Measurements from ENCODE around the gene CCDC15.

DNA sequence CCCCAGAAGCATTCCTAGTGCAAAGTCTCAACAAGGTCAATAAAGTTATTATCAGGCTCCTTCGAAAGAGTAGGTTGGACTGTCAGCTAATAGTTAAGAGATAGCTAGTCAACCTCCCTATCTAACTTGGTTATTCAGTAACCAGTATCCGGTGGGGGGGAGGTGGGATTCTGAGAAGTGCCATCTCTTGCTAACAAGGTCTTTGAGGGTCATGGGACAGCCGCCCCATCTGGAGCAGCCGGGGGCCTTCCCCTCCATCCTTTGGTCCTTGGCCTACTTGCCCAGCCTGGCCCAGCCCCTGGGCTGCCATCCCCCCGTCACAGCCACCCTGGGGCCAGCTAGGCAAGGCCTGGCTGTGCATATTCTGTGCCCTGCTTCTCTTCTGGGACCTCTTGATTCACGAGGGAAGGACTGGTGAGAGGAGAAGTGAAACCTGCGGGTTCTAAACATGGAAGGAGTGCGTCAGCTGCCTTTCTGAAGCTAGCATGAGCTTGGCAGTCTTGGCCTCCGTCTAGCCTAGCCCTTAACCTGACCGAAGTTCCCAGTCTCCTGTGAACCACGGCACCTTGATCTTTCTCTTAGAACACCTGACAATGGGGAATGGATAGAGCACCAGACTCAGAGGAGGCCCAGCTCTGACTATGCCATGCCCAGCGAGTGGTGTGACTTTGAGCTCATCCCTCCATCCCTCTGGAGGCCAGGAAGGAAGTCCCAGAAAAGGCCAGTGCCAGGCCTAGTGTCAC lies 118.4 kb downstream of the CCDC15 start:
- TF ChIP-seq EZH2 (IDR thresholded peaks at IDR 0.05; ENCODE audit: low read depth, unreplicated experiment) (no peak), EZH2phosphoT487 (IDR thresholded peaks at IDR 0.05; ENCODE audit: unreplicated experiment) (no peak), POLR2AphosphoS5 (IDR thresholded peaks at IDR 0.05; ENCODE audit: low read depth) (no peak)
- TF ChIP-seq, protein P1, sequence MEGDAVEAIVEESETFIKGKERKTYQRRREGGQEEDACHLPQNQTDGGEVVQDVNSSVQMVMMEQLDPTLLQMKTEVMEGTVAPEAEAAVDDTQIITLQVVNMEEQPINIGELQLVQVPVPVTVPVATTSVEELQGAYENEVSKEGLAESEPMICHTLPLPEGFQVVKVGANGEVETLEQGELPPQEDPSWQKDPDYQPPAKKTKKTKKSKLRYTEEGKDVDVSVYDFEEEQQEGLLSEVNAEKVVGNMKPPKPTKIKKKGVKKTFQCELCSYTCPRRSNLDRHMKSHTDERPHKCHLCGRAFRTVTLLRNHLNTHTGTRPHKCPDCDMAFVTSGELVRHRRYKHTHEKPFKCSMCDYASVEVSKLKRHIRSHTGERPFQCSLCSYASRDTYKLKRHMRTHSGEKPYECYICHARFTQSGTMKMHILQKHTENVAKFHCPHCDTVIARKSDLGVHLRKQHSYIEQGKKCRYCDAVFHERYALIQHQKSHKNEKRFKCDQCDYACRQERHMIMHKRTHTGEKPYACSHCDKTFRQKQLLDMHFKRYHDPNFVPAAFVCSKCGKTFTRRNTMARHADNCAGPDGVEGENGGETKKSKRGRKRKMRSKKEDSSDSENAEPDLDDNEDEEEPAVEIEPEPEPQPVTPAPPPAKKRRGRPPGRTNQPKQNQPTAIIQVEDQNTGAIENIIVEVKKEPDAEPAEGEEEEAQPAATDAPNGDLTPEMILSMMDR (conservative IDR thresholded peaks at IDR 0.05; ENCODE audit: low read depth in 2 of 2): no peak
- TF ChIP-seq, protein P2, sequence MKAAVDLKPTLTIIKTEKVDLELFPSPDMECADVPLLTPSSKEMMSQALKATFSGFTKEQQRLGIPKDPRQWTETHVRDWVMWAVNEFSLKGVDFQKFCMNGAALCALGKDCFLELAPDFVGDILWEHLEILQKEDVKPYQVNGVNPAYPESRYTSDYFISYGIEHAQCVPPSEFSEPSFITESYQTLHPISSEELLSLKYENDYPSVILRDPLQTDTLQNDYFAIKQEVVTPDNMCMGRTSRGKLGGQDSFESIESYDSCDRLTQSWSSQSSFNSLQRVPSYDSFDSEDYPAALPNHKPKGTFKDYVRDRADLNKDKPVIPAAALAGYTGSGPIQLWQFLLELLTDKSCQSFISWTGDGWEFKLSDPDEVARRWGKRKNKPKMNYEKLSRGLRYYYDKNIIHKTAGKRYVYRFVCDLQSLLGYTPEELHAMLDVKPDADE (IDR thresholded peaks at IDR 0.05): no peak
